Activated CD4-positive, alpha-beta T cell treated with anti-CD3 and anti-CD28 coated beads for 4 hours (primary cell): ENCODE results near the gene SART1.
"Not testable (repeated sequence)": the region's sequence is repeated elsewhere in the genome, so short reads cannot be mapped to it uniquely, and the experiment has no call there.

Experiments
- DNase-seq, 2 donors: peaks; one replicate each; pipeline ENCODE4 v3.0.0-alpha.2; 2020

SART1 gene

DNA sequence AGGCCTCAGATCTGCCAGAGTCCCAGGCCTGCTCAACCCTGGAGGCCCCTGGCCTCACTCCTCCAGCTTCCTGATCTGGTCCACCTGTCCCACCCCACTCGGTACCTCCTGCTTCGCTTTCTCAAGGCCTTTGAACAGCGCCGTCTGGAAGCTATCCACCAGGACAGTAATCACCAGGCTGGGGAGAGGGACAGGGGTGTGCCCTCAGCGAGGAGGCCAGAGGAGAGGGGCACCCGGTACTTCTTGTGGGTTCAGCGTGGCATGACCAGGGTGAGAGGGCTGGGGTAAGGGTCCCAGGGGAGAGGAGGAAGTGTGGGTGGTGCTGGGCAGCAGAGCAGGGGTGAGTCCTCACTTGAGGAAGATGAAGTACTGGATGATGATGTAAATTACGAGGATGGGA lies 58.7 kb downstream of the SART1 start:
- no peak for DNase-seq

DNA sequence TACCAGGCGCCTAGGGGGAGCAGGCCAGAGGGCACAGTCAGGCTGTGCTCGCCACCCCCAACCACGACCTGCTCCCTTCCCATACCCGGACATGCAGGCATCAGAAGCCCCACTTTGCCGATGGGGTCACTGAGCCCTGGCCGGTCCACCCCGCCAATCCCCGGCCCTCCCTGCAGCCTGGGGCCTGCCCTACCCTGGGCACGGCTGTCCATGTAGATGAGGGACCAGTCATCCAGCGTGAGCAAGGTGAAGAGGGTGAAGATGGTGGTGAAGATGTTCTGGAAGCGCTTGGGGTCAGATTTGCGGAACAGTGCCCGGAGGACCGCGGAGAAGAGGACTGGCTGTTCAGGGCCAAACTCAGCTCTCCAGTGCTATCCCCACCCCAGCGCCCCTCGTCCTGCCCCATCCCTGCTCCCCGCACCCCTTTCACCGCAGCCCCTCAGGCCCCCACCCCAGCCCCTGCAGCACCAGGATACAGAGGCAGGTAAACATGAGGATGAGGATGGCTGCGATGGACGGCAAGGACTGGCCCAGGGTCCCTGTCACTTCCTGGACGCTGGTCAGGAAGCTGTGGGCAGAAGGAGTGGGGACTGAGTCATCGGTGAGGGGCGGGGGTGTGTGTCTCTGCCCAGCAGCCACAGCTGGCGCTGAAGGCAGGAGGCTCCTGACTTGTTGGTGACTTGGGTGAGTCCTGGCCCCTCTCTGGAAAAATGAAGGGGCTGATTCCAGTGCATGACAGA lies 59.3 kb downstream of the SART1 start:
- no peak for DNase-seq

DNA sequence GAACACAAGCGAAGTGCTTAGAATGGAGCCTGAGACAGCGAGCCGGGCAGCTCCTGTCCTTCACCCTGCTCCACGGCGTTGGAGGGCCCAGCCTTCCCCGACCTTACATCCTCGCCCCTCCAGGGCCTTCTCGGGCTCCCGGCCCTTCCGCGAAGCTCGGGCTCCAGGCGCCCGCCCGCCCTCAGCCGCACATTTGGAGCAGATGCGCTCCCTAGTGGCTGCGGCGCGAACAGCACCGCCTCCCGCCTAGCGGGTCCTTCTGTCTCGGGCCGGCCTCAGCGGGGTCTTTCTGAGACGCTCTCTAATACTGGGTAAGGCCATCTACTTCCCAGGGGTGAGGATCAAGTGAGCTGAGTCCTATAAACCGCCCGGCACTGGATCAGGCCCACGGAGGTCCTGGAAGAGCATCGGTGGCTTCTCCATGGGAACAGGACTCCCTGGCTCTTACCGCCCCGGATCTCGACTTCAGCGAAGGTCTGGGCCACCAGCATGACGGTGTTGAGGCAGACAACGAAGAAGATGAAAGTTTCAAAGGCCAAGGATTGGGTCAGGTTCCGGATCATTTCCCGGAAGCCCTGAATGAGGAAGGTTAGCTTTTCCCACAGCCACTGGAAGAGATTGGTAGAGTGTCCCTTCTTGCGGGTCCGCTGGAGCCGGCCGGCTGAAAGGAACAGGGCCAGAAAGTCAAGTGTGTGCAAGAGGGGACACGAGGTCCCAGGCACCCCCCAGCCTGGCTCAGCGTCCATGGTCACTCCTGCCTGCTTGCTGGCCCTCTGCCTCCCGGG lies 61.1 kb downstream of the SART1 start:
- peak; percentile 65 to 80 for DNase-seq

DNA sequence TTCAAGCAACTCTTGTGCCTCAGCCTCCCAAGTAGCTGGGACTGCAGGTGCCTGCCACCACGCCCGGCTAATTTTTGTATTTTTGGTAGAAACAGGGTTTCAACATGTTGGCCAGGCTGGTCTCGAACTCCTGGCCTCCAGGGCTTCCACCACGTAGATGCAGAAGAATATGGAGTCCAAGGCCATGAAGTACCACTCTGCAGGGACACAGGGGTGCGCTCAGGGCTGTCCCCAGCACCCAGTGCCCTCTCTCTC lies 61.6 kb downstream of the SART1 start:
- not testable (repeated sequence) for DNase-seq

DNA sequence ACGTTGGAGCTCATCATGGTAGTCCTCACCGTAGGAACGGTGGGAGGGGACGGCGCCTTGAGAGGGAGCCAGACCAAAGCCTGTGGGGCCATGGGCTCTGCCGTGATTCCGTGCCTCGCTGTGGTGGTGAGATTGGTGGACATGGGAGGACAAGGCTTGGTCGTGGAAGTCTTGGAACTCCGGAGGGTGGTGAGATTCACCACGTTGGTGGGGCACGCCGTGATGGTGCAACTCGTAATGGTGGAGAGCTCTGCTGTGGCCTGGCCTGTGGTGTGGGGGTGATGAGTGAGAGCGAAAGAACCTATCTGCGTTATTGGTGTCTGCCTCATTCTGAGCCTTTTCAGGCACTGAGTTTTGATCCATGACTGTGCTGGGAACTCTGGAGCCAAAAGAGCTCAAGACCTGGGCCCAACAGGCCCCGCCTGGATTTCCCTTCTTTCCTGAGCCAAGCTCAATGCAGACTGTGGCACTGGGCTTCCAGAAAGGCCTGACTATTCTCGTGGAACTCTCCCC lies 64.5 kb downstream of the SART1 start, which contains the start of gene CATSPER1:
CATSPER1 (minus strand) TSS at position 463 of the 513 bp plus-strand sequence; CDS start at position 363, 100 bp downstream.
- DNase-seq: no peak
